ENCODE data around the gene PXN.
A peak's percentile ranks its signal among the peaks of the same experiment; 100 is the strongest.
"Not testable (repeated sequence)": the region's sequence is repeated elsewhere in the genome, so short reads cannot be mapped to it uniquely, and the experiment has no call there.

The PXN gene

DNA sequence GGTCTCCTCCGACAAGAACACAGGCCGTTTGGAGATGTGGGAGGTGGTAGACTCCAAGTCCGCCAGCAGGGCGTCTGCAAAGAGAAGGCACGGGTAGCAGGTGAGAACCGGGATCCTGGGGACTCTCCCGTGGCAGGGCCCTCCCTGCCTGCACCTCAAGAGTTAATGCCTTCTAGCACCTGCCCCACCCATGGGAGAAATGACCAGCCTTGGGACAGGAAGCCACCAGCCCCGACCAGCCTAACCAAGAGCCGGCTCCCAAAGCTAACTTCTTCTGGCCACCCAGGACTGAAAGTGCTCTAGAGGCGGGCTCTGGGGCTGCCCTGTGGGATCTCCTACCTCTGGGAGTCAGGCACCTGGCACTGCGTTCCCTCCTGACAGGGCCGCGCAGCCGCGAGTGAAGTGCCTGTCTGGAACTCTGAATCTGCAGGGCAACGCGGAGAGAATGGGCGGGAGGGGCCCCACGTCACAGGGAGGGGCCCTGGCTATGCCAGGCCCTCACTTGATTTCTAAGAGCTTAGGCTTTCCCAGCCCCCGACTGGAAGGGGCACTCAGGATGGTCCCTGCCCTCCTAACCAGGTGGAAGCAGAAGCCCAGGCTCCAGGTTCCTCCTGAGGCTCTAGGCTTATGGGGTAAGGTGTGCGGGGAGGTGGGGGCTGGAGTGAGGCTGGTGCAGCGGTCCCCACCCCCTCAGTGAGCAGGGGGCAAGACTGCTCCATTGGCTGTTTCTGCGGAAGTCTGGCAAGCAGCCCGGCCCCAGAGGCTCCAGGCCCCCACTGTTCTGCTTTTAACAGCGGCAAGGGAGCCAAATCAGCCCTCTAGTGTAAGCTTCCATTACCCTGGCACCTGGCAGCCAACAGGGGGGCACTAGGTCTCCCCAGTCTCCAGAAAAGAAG, 41.0 kb downstream of the PXN start:
- DNase-seq: peak in 1 of 2 donors; percentile 62

DNA sequence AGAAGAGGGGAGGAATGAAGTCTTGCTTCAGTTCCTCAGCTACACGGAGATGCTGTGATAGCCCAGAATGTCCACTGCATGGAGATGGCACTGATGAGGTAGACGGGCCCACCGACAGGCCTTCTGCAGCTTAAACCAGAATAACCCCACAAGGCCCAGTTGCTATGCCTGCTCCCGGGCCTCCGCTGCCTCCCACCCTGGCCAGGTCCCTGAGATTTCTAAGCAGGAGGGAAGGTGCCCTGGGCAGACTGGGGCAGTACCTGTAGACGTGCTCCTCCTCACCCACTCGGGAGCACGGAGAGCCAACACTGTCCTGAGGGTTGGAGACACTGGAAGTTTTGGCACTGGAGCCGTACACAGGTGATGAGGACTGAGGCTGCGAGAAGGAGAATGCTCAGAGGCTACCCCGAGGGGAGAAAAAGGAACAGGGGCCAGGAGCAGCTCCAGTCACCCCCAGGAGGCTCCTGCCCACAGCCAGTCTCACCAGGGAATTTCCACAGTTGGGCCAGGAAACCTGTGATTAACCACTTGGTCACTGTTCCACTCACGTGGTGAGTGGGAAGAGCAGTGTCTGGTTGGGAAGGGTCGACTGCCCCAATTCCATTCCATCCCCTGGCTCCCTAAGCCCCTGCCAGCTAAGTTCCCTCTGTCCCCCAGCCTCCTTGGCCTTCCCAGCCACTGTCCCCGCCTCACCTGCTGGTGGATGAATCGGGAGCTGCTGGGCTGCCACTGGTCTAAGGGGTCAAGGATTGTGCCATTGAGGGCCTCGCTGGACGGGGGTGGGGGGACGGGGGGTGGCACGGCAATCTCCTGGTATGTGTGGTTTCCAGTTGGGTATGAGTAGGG, 41.8 kb downstream of the PXN start:
- DNase-seq: no peak

- DNase-seq: no peak
Measured at GRCh38 chr12:120222288-120222832, 43.2 kb downstream of the PXN start.

DNA sequence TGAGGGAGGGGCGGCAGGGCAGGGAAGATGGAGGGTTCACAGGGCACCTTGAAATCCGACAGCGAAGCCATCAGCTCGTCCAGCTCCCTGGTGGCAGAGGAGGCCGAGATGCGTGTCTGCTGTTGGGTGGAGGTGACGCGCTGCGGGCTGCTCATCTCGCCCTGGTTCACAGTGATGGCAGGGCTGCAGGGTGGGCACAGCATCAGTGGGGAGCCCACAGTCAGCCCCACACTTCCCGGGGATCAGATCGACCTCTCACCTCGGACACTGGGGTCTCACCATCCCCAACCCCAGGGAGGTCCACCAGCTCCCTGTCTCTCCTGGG, 44.0 kb downstream of the PXN start:
- no peak for DNase-seq

- no peak for DNase-seq
Measured at GRCh38 chr12:120220838-120221575, 44.5 kb downstream of the PXN start.

DNA sequence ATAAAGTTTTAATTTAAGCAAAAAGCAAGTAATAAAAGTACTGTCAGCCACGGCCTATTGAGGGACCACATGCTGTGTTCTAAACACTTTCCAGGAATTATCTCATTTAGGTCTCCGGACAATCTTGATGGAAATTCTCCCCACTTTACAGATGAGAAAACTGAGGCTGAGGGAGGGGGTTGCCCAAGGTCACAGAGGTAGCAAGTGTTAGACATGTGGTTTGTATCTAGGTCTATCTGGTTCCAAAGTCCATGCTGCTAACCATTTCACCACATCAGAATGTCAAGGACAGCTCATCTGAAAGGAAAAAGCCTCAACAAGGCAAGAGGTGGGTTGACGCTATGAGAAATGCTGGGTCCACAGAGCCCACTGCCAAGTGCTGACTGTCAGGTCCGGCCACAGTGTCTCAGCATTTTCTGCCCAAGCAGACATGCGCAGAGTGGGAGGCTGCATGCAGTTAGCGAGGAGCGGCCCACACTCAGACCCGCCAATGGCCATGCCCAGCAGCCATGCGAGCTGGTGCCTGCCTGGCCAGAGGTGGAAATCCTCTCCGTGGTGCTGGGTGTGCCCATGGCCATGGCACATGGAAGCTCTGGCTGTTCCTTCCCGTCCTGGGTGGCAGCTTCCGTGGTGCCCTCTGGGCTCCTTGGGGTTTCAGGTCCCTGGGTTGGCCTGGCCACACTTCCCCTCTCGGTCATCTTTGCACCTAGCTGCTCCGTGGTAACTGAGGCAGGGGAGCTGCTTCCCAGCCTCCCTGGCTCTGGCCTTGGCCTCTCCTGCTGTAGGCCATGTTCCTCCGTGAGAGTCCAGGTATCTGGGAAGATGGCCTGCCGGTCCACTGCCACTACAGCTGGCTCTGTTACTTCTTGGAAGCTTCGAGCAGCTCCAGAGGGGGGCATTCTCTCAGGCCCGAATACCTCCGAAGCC, 46.6 kb downstream of the PXN start:
- DNase-seq: no peak

DNA sequence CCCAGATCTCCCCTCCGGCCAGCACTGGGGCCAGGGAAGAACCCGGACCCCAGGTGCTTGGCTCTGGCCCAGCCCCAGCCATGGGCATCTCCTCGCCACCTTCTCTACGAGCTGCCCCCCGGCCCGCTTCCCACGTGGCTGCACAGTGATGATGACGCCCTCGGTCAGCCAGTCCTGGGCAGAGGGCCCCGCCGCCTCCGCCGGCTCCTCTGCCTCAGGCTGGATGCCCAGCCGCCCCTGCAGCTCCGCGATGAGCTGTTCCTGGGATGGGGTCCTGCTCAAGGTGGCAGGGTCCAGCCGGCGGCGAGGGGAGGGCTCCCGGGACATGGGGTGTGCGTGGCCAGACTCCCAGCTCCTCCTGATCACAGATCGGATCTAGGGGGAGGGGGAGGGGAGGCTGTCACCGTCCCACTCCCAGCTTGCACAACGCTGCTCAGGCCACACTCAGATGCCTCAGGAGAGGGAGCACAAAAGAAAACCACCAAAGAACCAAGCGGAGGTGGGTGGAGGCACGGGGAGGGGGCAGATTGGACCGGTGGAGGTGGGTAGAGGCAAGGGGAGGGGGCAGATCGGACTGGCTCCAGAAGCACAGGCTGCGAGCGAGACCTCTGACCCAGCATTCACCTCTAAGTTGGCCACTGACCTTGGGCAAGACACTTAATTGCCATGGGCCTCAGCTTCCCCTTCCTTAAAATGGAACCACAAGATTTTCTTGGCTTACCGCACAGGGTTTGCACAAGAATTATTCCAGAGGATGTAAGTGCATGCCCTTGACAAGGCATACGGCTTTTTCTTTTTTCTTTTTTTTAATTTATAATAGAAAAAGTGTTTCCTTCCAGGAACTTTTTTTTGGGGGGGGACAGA, 48.6 kb downstream of the PXN start:
- DNase-seq: no peak

- no peak for DNase-seq
Measured at GRCh38 chr12:120215766-120216735, 49.5 kb downstream of the PXN start.

DNA sequence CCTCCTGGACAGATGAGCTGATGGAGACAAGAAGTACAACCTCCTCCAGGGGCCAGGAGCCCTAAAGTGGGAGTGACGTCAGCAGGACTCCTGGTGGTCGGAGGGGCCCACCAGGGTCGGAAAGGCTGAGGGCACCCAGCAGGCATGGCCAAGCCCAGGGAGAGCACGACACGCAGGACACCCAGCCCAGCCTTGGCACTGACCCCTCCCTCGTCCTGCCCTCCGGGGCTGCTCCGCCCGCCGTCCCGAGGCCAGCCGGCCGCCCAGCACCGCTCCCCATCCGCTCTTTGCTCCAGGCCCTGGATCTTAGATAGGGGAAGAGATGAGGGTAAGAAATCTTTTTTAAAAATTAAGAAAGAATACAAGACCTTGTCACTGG, 50.2 kb downstream of the PXN start:
- no peak for DNase-seq

DNA sequence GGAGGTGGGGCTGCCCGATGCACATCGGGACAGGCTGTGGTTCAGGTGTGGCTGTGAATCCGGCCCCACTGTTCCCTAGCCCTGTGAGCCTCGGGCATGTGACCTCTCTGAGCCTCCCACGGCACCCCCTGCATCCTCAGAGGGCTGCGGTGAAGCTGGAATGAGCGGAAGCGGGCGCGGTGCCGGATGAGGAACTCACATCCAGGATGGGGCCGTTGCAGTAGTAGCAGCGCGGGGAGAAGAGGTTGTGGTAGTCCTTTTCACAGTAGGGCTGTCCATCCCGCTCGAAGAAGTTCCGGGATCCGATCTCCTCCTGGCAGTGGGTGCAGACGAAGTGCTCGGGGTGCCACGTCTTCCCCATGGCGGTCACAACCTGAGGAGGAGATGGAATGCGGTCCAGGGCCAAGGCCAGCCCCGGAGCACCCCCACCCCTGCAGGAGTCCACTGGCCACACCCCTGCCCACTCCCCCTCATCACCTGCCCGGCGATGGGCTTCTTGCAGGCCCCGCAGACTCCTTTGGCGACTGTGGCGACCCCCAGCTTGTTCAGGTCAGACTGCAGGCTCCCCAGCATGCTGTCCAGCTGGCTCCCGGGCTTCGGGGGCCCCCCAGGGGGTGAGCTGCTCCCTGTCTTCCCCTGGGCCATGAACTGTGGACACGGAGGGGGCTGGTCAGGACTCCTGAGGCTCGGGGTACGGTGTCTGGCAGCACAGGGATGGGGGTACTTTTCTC, 50.7 kb downstream of the PXN start:
- no peak for DNase-seq

GRCh38 chr12:120213758-120214157, 51.8 kb downstream of the PXN start:
- no peak for DNase-seq

DNA sequence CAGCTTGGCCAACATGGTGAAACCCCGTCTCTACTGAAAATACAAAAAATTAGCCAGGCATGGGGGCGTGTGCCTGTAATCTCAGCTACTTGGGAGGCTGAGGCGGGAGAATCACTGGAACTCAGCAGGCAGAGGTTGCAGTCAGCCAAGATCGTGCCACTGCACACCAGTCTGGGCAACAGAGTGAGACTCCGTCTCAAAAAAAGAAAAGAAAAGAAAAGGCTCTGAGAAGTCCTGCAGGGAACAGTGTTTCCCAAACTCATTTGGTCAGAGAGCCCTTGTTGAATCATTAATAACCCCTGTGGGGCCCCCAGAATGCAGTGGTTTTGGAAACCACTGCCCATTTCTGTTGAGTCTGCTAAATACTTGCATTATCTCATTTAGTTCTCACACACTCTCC, 52.3 kb downstream of the PXN start:
- not testable (repeated sequence) for DNase-seq

DNA sequence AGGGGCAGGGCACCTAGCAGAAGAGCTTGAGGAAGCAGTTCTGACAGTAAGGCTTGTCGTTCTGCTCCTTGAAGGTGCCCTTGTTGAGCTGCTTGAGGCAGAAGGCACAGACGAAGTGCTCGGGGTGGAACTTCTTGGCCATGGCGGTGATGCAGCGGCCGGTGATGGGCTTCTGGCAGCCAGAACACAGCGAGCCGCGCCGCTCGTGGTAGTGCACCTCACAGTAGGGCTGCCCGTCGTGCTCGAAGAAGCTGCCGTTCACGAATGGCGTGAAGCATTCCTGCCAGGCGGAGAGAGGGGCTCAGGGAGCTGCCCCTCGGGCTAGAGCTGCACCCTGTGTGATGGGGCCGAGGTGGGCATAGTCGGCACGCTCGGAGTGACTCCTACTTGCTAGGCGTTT, 53.2 kb downstream of the PXN start:
- no peak for DNase-seq

GRCh38 chr12:120211904-120212283, 53.6 kb downstream of the PXN start:
- no peak for DNase-seq

- DNase-seq: no peak
Measured at GRCh38 chr12:120211243-120211903, 54.2 kb downstream of the PXN start.

- no peak for DNase-seq
Measured at GRCh38 chr12:120209851-120210250, 55.7 kb downstream of the PXN start.

DNA sequence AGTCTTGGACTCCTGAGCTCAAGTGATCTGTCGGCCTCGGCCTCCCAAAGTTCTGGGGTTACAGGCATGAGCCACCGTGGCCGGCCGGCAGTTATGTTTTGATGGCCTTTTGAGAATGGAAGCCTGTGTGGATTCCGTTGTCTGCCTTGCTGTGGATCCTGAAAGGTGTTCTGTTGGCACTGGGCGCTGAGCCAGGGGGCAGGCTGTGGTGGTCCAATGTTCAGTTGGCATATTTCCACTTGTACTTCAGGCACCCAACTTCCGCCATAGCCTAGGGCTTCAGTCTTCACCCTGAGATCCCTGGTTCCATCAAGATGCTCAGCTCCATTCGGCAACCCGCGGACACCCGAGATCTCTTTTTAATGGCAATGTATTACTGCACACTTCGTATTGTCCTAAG, 58.3 kb downstream of the PXN start:
- DNase-seq: no peak

- DNase-seq: not testable (repeated sequence)
Measured at GRCh38 chr12:120206781-120207180, 58.7 kb downstream of the PXN start.

- no peak for DNase-seq
Measured at GRCh38 chr12:120206228-120206627, 59.3 kb downstream of the PXN start.

All from bone marrow (tissue), 2 donors.